HL-60 (cell line): Measurements from ENCODE around the gene KCTD8.

ENCODE experiments used
- DNase-seq, 2 experiments: peaks; one replicate each; pipeline ENCODE4 v3.0.0-alpha.2; 2010 to 2020; ENCODE audit warnings: low read depth in 1 of 2, low spot score in 1 of 2
- H3K27ac ChIP-seq: fragments of 250-450 bp; sonication (Bioruptor Pico); replicated peaks from 2 replicates; pipeline ENCODE4 v1.5.1; 2020; ENCODE audit warnings: mild to moderate bottlenecking, moderate library complexity
- H3K27me3 ChIP-seq: fragments of 250-450 bp; sonication (Bioruptor Pico); 2 replicates; pipeline ENCODE4 v1.5.1; 2021; ENCODE audit warnings: mild to moderate bottlenecking, moderate library complexity; ENCODE audit not compliant: insufficient read depth, poor library complexity, severe bottlenecking
- H3K4me3 ChIP-seq: replicated peaks from 2 replicates; pipeline ENCODE4 v1.5.1; 2011; ENCODE audit warnings: mild to moderate bottlenecking, control low read depth, low read length; ENCODE audit not compliant: insufficient read depth
- GABPA ChIP-seq: IDR thresholded peaks from 2 replicates; pipeline ENCODE4 v1.6.1; 2012; ENCODE audit warnings: low read depth
- POLR2AphosphoS5 ChIP-seq: IDR thresholded peaks from 2 replicates; pipeline ENCODE4 v1.6.1; 2012; ENCODE audit warnings: low read depth
- SPI1 ChIP-seq: IDR thresholded peaks from 2 replicates; pipeline ENCODE4 v1.6.1; 2012; ENCODE audit warnings: low read depth, mild to moderate bottlenecking, borderline replicate concordance
- long read RNA-seq: library from polyadenylated mRNA; unstranded; transcript quantifications from one replicate; pipeline ENCODE4 v2.0.0, GENCODE V29; 2020
- TF ChIP-seq, protein P1 (sequence below): IDR thresholded peaks from one replicate; pipeline ENCODE4 v1.5.1; 2011; ENCODE audit warnings: low read length, control low read depth, inconsistent platforms; ENCODE audit not compliant: insufficient read depth
- TF ChIP-seq, protein P2 (sequence below): IDR thresholded peaks from 2 replicates; pipeline ENCODE4 v1.6.1; 2012; ENCODE audit warnings: low read depth; ENCODE audit not compliant: insufficient replicate concordance

The KCTD8 gene
- long read RNA-seq, partial matches to known transcripts = 0 of 1 reads
- long read RNA-seq, other reads (novel, unspliced or antisense) = 1 of 1 reads

DNA sequence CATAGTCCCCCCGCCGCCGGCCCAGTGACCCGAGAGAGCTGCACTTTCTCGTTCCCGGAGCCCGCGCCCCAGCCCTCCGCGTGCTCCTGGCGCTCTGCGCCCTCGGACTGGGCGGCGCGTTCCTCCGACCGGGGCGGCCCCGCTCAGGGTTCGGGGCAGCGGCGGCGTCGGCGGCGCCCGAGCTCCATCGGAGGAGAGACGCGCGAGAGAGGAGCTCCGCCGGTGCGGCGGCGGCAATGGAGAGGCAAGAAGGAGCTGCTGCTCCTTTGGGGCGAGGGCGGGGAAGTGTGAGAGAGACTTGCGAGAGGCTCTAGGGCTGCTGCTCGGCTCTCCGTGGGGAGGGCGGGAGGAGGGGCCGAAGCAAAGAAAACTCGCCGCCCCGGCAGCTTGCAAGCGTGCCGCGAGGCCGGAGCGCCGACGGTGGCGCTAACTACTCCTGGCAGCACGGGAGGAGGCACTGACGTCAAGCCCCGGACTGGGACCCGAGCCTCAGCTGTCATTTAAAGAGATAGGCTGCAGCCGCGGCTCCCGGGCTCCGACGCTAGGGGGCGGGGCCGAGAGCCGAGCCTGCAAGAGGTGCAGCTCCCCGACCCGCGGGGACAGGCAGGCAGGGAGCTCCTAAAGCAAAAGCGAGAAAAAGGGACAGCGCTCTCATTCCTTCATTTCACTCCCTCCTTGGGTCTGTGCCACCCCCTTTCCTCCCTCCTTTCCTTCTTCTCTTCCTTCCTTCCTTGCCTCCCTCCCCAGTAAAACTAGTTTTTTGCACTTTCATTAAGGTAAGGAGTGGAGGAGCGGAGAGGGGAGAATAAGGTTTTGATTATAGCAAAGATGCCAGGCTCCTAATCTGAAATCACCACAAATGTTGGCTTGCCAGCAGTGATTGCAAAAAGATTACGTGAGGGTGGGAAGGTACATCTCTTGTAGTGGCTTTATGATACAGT is at the start of gene KCTD8:
TSS of gene KCTD8 (minus strand) at position 289 of the 941 bp plus-strand sequence.
- H3K27me3 ChIP-seq = peaks cover 49% of the 10 kb centered on the region
- DNase-seq = peak; percentile 26 to 81
- no peak within 1 kb of the TSS for H3K27ac ChIP-seq
- peak within 1 kb of the TSS; percentile 30 for H3K4me3 ChIP-seq
- TF ChIP-seq, protein P1, sequence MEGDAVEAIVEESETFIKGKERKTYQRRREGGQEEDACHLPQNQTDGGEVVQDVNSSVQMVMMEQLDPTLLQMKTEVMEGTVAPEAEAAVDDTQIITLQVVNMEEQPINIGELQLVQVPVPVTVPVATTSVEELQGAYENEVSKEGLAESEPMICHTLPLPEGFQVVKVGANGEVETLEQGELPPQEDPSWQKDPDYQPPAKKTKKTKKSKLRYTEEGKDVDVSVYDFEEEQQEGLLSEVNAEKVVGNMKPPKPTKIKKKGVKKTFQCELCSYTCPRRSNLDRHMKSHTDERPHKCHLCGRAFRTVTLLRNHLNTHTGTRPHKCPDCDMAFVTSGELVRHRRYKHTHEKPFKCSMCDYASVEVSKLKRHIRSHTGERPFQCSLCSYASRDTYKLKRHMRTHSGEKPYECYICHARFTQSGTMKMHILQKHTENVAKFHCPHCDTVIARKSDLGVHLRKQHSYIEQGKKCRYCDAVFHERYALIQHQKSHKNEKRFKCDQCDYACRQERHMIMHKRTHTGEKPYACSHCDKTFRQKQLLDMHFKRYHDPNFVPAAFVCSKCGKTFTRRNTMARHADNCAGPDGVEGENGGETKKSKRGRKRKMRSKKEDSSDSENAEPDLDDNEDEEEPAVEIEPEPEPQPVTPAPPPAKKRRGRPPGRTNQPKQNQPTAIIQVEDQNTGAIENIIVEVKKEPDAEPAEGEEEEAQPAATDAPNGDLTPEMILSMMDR = peak; percentile 51
- TF ChIP-seq GABPA = no peak

DNA sequence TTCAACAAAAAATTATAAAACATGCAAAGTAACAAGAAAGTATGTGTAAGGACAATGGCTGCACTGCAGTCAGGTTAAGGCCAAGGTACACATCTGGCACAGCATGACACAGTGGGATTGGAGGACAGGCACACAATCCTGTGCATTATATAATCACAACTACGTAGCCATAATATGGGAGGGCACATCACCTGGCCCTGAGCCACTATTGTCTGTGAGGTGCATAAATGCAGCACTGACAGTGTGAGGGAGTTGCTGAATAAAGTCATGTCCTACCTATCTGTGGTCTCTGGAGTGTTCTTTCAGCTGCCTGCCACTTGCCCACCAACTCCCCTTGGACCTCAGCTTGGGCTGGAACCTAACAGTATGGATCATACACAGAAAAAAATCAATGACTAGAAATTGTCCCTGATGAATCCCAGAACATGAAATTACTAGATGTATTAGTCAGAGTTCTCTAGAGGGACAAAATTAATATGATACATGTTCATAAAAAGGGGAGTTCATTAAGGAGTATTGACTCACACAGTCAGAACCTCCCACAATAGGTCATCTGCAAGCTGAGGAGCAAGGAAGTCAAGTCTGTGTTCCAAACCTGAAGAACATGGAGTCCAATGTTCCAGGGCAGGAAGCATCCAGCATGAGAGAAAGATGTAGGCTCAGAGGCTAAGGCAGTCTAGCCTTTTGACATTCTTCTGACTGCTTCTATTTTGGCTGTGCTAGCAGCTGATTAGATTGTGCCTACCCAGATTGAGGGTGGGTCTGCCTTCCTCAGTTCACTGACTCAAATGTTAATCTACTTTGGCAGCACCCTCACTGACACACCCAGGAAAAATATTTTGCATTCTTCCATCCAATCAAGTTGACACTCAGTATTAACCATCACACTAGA is 46.4 kb upstream of the KCTD8 start:
- Histone ChIP-seq H3K4me3 (no peak overlapping the region), H3K27me3 (no peaks in the 10 kb centered on the region), H3K27ac (no peak overlapping the region)
- TF ChIP-seq GABPA = no peak
- no peak for TF ChIP-seq SPI1
- TF ChIP-seq, protein P1 = no peak
- TF ChIP-seq POLR2AphosphoS5 = no peak
- TF ChIP-seq, protein P2, sequence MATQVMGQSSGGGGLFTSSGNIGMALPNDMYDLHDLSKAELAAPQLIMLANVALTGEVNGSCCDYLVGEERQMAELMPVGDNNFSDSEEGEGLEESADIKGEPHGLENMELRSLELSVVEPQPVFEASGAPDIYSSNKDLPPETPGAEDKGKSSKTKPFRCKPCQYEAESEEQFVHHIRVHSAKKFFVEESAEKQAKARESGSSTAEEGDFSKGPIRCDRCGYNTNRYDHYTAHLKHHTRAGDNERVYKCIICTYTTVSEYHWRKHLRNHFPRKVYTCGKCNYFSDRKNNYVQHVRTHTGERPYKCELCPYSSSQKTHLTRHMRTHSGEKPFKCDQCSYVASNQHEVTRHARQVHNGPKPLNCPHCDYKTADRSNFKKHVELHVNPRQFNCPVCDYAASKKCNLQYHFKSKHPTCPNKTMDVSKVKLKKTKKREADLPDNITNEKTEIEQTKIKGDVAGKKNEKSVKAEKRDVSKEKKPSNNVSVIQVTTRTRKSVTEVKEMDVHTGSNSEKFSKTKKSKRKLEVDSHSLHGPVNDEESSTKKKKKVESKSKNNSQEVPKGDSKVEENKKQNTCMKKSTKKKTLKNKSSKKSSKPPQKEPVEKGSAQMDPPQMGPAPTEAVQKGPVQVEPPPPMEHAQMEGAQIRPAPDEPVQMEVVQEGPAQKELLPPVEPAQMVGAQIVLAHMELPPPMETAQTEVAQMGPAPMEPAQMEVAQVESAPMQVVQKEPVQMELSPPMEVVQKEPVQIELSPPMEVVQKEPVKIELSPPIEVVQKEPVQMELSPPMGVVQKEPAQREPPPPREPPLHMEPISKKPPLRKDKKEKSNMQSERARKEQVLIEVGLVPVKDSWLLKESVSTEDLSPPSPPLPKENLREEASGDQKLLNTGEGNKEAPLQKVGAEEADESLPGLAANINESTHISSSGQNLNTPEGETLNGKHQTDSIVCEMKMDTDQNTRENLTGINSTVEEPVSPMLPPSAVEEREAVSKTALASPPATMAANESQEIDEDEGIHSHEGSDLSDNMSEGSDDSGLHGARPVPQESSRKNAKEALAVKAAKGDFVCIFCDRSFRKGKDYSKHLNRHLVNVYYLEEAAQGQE = no peak
- no peak for DNase-seq

DNA sequence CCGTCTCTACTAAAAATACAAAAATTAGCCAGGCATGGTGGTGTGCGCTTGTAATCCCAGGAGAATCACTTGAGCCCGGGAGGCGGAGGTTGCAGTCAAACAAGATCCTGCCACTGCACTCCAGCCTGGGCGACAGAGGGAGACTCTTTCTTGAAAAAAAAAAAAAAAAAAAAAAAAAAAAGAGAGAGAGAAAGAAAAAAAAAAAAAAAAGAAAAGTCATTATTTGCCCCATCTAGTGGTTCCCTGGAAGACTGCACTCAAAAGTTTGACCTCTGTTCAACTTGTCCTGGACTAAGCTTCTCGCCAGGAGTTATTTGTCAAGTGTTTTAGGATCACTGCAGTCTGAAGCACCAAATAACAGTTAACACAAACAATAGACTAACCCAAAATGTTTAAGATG is 45.3 kb upstream of the KCTD8 start:
- no peak for TF ChIP-seq GABPA
- TF ChIP-seq, protein P2 = no peak
- TF ChIP-seq, protein P1 = peak; percentile 10
- Histone ChIP-seq H3K27ac (no peak overlapping the region), H3K4me3 (no peak overlapping the region), H3K27me3 (no peaks in the 10 kb centered on the region)
- no peak for DNase-seq
